AG04449 (cell line): ENCODE data around the gene PRRG2.

Experiments
- CTCF ChIA-PET: fragments of 350-600 bp; formaldehyde crosslinking; extraction: SDS; loops from one replicate; lab custom pipeline; 2021; ENCODE audit warnings: antibody characterized with exemption; lab: Yijun Ruan, JAX
- POLR2A ChIA-PET: fragments of 400-600, 350-600 bp; formaldehyde crosslinking; extraction: SDS; loops from one replicate; lab custom pipeline; 2020; ENCODE audit warnings: antibody characterized with exemption, inconsistent platforms; lab: Yijun Ruan, JAX
- DNase-seq: peaks from one replicate; pipeline ENCODE4 v3.0.0-alpha.2; 2010; ENCODE audit warnings: low read depth, low spot score
- H3K4me3 ChIP-seq: 2 replicates; pipeline ENCODE4 v1.5.1; 2011; ENCODE audit warnings: low read depth, mild to moderate bottlenecking, control low read depth, low read length
- TF ChIP-seq, protein P1 (sequence below): IDR thresholded peaks from one replicate; pipeline ENCODE4 v1.5.1; 2011; ENCODE audit warnings: mild to moderate bottlenecking, moderate library complexity, low read length, control low read depth, inconsistent platforms; ENCODE audit not compliant: insufficient read depth; ENCODE audit errors: missing control alignments

The PRRG2 gene

DNA sequence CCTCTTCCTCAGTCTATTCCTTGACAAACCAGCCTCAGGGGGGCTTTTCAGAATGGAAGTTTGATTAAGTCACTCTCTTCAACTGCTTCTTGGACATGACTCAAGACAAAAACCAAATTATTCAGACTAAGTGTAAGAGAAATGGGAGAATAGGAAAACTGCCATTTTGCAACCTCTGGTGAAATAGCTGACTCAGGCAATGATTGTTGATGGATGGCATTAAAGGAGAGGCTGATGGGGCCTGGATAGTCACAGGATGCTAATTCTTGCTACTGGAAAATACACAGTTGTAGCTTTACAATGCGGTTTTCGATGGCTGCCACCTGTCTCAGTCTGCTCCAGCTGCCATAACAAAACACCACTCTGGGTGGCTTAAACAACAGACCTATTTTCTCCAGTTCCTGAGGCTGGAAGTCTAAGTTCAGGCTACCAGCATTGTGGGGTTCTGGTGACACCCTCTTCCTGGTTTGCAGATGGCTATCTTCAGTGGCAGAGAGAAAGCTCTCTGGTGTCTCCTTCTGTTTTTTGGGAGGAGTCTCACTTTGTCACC, 6.8 kb upstream of the PRRG2 start:
- ChIA-PET POLR2A (interaction anchor here (1.0 kb wide), 1 partner anchor 75 kb away, joined by 3 read pairs; no protein-coding TSS in a partner anchor), CTCF (interaction anchor here (0.7 to 7.0 kb wide), 4 partner anchors 9 to 67 kb away, joined by 4 to 200 read pairs (median 102); no protein-coding TSS in a partner anchor)
- H3K4me3 ChIP-seq, result no peak overlapping the region
- TF ChIP-seq, protein P1, sequence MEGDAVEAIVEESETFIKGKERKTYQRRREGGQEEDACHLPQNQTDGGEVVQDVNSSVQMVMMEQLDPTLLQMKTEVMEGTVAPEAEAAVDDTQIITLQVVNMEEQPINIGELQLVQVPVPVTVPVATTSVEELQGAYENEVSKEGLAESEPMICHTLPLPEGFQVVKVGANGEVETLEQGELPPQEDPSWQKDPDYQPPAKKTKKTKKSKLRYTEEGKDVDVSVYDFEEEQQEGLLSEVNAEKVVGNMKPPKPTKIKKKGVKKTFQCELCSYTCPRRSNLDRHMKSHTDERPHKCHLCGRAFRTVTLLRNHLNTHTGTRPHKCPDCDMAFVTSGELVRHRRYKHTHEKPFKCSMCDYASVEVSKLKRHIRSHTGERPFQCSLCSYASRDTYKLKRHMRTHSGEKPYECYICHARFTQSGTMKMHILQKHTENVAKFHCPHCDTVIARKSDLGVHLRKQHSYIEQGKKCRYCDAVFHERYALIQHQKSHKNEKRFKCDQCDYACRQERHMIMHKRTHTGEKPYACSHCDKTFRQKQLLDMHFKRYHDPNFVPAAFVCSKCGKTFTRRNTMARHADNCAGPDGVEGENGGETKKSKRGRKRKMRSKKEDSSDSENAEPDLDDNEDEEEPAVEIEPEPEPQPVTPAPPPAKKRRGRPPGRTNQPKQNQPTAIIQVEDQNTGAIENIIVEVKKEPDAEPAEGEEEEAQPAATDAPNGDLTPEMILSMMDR, result no peak
- DNase-seq, result no peak

DNA sequence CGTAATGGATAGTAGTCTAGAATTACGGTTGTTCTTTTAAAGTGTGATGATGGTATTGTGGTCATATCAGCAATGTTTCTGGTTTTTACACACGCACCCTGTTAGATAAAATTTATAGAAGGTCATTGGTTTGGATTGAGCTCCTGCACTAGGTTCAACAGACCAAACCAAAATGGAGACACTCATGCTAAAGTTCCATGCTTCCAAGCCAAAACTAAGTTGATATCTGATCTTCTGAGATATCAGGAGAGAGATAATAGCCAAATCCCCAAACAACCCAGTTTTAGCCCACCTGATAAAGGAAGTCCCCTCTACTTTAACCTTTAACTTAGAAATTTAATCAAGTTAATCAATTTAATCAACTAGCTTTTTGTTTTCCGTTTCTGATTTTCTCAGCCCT, 1.9 kb upstream of the PRRG2 start:
- ChIA-PET POLR2A (interaction anchor here (0.6 to 2.8 kb wide), 4 partner anchors 11 to 237 kb away, joined by 3 to 14 read pairs (median 10); partner anchors contain the start of genes PRR12, RPS11 and RRAS), CTCF (interaction anchor here (0.9 to 4.9 kb wide), 9 partner anchors 9 to 96 kb away, joined by 3 to 124 read pairs (median 6); no protein-coding TSS in a partner anchor)
- H3K4me3 ChIP-seq, result peak overlapping the region; percentile 84
- TF ChIP-seq, protein P1, result no peak
- no peak for DNase-seq

DNA sequence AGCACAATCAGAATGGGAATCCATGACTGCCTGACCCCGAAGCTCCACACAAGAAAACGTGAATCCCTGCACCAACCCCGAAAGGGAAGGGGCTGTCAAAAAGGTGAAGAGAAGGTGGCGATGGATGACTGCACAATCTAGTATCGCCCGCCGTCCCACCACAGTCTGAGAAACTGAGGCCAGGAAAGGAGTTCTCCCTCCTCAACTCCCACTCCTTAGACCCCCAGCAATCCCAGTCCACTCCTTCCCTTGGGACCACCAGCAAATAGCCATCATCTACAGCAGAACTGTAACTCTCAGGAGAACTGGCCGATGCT, 1.2 kb upstream of the PRRG2 start:
- ChIA-PET CTCF (interaction anchor here (0.9 to 4.9 kb wide), 9 partner anchors 9 to 95 kb away, joined by 3 to 124 read pairs (median 4); partner anchors contain the start of gene RCN3), POLR2A (interaction anchor here (0.6 to 2.8 kb wide), 11 partner anchors 9 to 238 kb away, joined by 3 to 14 read pairs (median 7); partner anchors contain the start of genes PRR12, RPS11 and RRAS)
- TF ChIP-seq, protein P1, result no peak
- no peak for DNase-seq
- H3K4me3 ChIP-seq, result peak overlapping the region; percentile 84

DNA sequence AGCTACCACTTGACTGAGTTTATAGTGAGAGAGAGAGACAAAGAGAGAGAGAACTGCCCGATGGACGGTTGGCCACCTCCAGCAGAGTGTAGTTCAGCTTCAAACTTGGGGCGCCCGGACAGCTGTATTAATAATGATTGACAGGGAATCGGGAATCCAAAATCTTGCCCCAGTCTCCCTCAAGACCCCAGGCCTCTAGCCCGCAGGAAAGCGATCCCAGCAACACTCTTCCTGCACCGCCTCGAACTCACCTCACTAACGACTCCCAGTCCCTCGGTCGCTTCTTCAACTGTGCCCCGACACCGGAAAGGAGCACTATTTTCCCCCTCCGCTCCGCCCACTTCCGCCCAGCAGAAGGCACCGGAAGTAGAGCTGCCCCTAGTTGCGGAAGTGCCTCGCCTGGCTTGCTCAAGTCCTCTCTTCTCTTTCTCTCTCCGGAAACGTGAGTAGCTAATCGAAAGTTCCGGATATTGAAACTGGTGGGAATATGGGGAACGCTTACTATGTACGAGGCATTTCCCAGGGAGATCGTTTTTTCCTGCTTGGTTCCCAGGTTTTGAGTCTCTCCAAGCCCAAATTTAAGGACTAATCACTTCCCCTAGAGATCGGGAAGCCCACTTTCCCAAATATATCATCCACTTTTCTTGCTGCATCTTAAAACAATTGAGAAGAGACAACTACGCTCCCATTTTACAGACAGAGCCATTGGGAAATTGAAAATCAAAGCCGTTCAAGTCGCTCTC, 681 bp upstream of the PRRG2 start, which contains the start of gene NOSIP:
Gene NOSIP, minus strand, starts transcription at position 293 of the 743 bp plus-strand sequence. CDS start 19,865 bp downstream, outside the sequence.
- peak within 1 kb of the TSS; percentile 84 for H3K4me3 ChIP-seq
- ChIA-PET CTCF (interaction anchor here (1.0 to 4.9 kb wide), 8 partner anchors 10 to 95 kb away, joined by 3 to 124 read pairs (median 4); partner anchors contain the start of gene RCN3), POLR2A (interaction anchor here (0.6 to 2.8 kb wide), 17 partner anchors 9 to 314 kb away, joined by 3 to 14 read pairs (median 4); partner anchors contain the start of genes ALDH16A1, AP2A1, PRR12 and RPS11)
- TF ChIP-seq, protein P1, result no peak
- peak; percentile 84 for DNase-seq

DNA sequence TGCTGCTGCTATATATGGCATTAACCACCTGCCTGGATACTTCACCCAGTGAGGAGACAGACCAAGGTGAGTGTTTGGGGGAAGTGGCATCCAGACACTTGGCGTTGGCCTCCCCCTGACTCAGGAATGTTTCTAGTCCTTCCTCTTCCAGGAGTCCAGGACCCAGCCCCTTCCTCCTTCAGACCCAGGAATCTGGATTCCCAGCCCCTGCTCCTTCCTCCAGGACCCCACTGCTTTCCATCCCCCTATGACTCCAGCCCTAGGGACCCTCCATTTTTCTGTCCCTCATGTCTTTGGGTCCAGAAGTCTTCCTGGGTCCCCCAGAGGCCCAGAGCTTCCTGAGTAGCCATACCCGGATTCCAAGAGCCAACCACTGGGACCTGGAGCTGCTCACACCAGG, 2.1 kb downstream of the PRRG2 start:
- CTCF ChIA-PET, result interaction anchor here (2.9 kb wide), 1 partner anchor 13 kb away, joined by 16 read pairs; no protein-coding TSS in a partner anchor
- POLR2A ChIA-PET, result no interaction called here
- DNase-seq, result no peak
- TF ChIP-seq, protein P1, result no peak
- no peak overlapping the region for H3K4me3 ChIP-seq
